ENCODE results near the gene PRM1. TPM values are rescaled to one million over a fixed set of nuclear protein-coding genes. Genes with fewer than 3 reads are reported as not detected.

PRM1 gene
- total and polyA plus RNA-seq, 2 of the 8 experiments (the other 6 are each of a cell fraction or from before 2014, with no cell fraction given) = 0.54 to 0.82 TPM

GRCh38 chr16:11328172-11329070 is 47.3 kb upstream of the PRM1 start (continued):
- TF ChIP-seq CEBPB (IDR thresholded peaks at IDR 0.05; ENCODE audit: low read depth, low read length) = peak; percentile 31; the same call in 1 of the 2 replicates
- TF ChIP-seq SP4 (IDR thresholded peaks at IDR 0.05; ENCODE audit: low read length) = no peak
- TF ChIP-seq SIN3A (conservative IDR thresholded peaks at IDR 0.05 in 1 of 2, IDR thresholded peaks at IDR 0.05 in 1 of 2; ENCODE audit: low read depth in 1 of 2, low read length in 2 of 2) = peak; percentile 52 to 82; a peak in 1 of 4 replicates
- TF ChIP-seq, protein P1, sequence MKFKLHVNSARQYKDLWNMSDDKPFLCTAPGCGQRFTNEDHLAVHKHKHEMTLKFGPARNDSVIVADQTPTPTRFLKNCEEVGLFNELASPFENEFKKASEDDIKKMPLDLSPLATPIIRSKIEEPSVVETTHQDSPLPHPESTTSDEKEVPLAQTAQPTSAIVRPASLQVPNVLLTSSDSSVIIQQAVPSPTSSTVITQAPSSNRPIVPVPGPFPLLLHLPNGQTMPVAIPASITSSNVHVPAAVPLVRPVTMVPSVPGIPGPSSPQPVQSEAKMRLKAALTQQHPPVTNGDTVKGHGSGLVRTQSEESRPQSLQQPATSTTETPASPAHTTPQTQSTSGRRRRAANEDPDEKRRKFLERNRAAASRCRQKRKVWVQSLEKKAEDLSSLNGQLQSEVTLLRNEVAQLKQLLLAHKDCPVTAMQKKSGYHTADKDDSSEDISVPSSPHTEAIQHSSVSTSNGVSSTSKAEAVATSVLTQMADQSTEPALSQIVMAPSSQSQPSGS (IDR thresholded peaks at IDR 0.05; ENCODE audit: low read length) = peak; percentile 88
- peak; percentile 100 for TF ChIP-seq KDM1A (IDR thresholded peaks at IDR 0.05; ENCODE audit: borderline replicate concordance, low read length)
- peak in 1 of 2 experiments; percentile 98; a peak in 2 of 4 replicates for TF ChIP-seq HDAC2 (IDR thresholded peaks at IDR 0.05; ENCODE audit: borderline replicate concordance in 1 of 2, low read depth in 2 of 2, low read length in 2 of 2)
- TF ChIP-seq TBP (IDR thresholded peaks at IDR 0.05; ENCODE audit: low read depth, low read length) = peak; percentile 44; the same call in 1 of the 2 replicates
- TF ChIP-seq RAD21 (IDR thresholded peaks at IDR 0.05 in 1 of 2, conservative IDR thresholded peaks at IDR 0.05 in 1 of 2; ENCODE audit: low read depth in 2 of 2, low read length in 2 of 2) = peak in 1 of 2 experiments; percentile 15; a peak in 1 of 4 replicates
- TF ChIP-seq BACH1 (IDR thresholded peaks at IDR 0.05; ENCODE audit: low read length) = peak; percentile 49; the same call in 1 of the 2 replicates
- peak; percentile 58; the same call in 1 of the 2 replicates for TF ChIP-seq TEAD4 (IDR thresholded peaks at IDR 0.05; ENCODE audit: low read depth, low read length)
- TF ChIP-seq RFX5 (IDR thresholded peaks at IDR 0.05; ENCODE audit: borderline replicate concordance, low read depth, low read length) = no peak
- no peak for TF ChIP-seq CBX8 (IDR thresholded peaks at IDR 0.05; ENCODE audit: borderline replicate concordance, low read depth, low read length)
- peak; percentile 29 for TF ChIP-seq NANOG (IDR thresholded peaks at IDR 0.05; ENCODE audit: insufficient read depth, low read depth, low read length, poor library complexity, severe bottlenecking)

Data from H1 (cell line).